Activated T-helper 2 cell treated with anti-CD3 and anti-CD28 coated beads, Interferon-gamma antibody, Interleukin-2, Interleukin-4, amounts not matched to agents 10 μg/mL and 5 μg/mL and 100 μg/mL, durations not matched to agents 14 hours and 24 hours and 36 hours (primary cell): ENCODE results near the gene MYCBP. TPM values are rescaled to one million over a fixed set of nuclear protein-coding genes. Genes with fewer than 3 reads are reported as not detected.
A peak's percentile ranks its signal among the peaks of the same experiment; 100 is the strongest.
"Not testable (repeated sequence)": the region's sequence is repeated elsewhere in the genome, so short reads cannot be mapped to it uniquely, and the experiment has no call there.

Experiments used
- DNase-seq: peaks from one replicate; pipeline ENCODE4 v3.0.0; 2021; ENCODE audit warnings: low spot score
- H3K27ac Mint-ChIP-seq: one replicate; pipeline ENCODE4 v1.8.0; 2021; ENCODE audit warnings: mixed read lengths
- H3K27me3 Mint-ChIP-seq: one replicate; pipeline ENCODE4 v1.8.0; 2021; ENCODE audit warnings: low read depth, mixed read lengths
- H3K36me3 Mint-ChIP-seq: one replicate; pipeline ENCODE4 v1.8.0; 2021; ENCODE audit warnings: low read depth, mixed read lengths
- H3K4me1 Mint-ChIP-seq: one replicate; pipeline ENCODE4 v1.8.0; 2021; ENCODE audit warnings: low read depth, mixed read lengths
- H3K4me3 Mint-ChIP-seq: one replicate; pipeline ENCODE4 v1.8.0; 2021; ENCODE audit warnings: low read depth, mild to moderate bottlenecking, moderate library complexity, mixed read lengths
- H3K9me3 Mint-ChIP-seq: one replicate; pipeline ENCODE4 v1.8.0; 2021; ENCODE audit warnings: mixed read lengths
- intact Hi-C: fragments of 100-400 bp; cut with micrococcal nuclease; formaldehyde crosslinking; loops from one replicate; pipeline ENCODE4 v1.15.1; 2023
- total RNA-seq: library from RNA; stranded (reverse); gene quantifications from 2 replicates; pipeline ENCODE4 v1.2.3, GENCODE V29; 2022

Gene MYCBP
- total RNA-seq, 1 donor from 2014 or later = 34.9 TPM

DNA sequence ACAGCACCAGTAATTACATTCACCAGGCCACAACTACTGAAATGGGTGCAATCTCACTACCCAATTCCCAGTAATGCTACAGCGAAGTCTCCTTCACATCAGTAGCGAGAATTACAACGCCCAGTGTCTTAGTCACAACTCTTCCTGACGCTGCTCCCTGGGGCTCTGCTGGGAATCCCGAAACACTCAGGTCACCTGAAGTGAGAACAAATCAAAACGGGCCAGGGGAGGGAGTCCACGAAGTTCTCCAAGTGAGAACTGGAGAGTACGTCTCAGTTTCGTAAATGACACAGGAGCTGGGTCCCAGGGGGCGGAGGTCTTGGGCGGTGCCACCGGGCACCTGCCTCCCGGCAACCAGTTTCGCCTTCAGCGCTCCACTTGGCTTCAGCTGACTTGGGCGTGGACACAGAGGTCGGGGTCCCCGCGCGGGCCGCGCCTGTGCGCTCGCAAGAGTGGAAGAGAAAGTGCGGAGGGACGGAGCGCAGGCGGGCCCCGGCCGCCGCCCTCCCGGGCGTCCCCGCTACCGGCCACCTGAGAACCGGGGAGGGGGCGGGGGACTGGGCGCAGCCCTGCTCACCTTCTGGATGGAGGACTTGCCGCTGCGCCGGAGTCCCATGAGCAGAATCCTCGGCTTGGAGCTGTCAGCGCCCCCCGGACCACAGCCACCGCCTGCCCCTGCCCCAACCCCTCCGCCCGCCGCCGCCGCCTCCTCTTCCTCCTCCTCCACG is 14.2 kb downstream of the MYCBP start:
- Mint-ChIP-seq H3K4me1 (peaks cover 23% of the 10 kb centered on the region), H3K4me3 (peak overlapping the region; percentile 92), H3K9me3 (no peaks in the 10 kb centered on the region), H3K36me3 (peaks cover 40% of the 10 kb centered on the region), H3K27ac (peak overlapping the region; percentile 82), H3K27me3 (no peaks in the 10 kb centered on the region)
- intact Hi-C loops = loop anchor here (1.0 to 10.0 kb wide), 3 partner anchors 14 to 1264 kb away; partner anchors contain the start of genes GNL2 and MYCBP
- DNase-seq = peak; percentile 53

GRCh38 chr1:38852780-38853179 is 20.4 kb downstream of the MYCBP start:
- Mint-ChIP-seq H3K27ac (peak overlapping the region; percentile 18), H3K4me1 (peaks cover 13% of the 10 kb centered on the region), H3K9me3 (no peaks in the 10 kb centered on the region), H3K36me3 (peaks cover 47% of the 10 kb centered on the region), H3K4me3 (no peak overlapping the region), H3K27me3 (no peaks in the 10 kb centered on the region)
- DNase-seq = no peak
- intact Hi-C loops = loop anchor here (10.0 kb wide), 1 partner anchor 1258 kb away; the partner anchor contains the start of gene GNL2

DNA sequence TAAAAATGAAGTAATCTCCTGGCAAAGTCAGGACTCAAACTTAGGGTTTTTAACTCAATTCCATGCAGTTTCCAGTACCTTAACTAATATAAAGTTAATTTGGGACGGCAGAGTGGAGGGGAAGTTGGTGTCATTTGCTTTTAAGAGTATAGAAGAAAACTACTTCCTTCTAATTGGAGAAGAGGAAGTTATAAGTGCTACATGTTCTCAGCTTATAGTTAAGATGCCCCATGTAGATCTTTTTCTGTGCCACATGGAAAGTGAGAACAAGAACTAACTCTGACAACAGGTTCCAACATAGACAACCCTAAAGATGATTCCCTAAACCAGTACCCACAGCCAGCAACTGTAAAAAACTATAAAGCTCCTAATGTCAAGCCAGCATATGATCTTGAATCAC is 25.1 kb downstream of the MYCBP start:
- intact Hi-C loops = no loop called here
- H3K4me3 Mint-ChIP-seq = no peak overlapping the region
- H3K9me3 Mint-ChIP-seq = no peaks in the 10 kb centered on the region
- H3K4me1 Mint-ChIP-seq = peaks cover 9% of the 10 kb centered on the region
- no peaks in the 10 kb centered on the region for H3K27me3 Mint-ChIP-seq
- DNase-seq = no peak
- H3K36me3 Mint-ChIP-seq = peaks cover 59% of the 10 kb centered on the region
- H3K27ac Mint-ChIP-seq = no peak overlapping the region

DNA sequence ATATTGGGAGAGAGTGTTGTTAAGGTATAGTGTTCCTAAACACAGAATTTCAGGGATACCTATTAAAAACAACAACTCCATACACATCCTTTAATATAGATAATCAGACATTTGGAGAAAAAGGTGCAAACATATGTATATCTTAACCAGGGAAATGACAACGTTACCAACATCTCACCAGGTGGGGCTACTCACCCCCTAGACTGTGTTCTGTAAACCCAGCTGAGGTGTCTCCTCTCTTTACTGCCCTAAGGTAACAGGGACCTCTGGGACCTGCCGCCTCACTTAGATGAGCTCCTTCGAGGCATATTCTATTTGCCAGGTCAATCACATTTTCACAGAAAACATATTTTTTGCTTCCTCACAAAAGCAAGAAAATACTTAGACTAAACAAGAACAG is 26.9 kb downstream of the MYCBP start:
- DNase-seq = no peak
- H3K9me3 Mint-ChIP-seq = no peaks in the 10 kb centered on the region
- intact Hi-C loops = no loop called here
- H3K27me3 Mint-ChIP-seq = no peaks in the 10 kb centered on the region
- no peak overlapping the region for H3K4me3 Mint-ChIP-seq
- H3K27ac Mint-ChIP-seq = no peak overlapping the region
- H3K36me3 Mint-ChIP-seq = peaks cover 50% of the 10 kb centered on the region
- H3K4me1 Mint-ChIP-seq = no peaks in the 10 kb centered on the region

- H3K27ac Mint-ChIP-seq, H3K4me1 Mint-ChIP-seq, H3K9me3 Mint-ChIP-seq, H3K27me3 Mint-ChIP-seq, intact Hi-C loops, DNase-seq, H3K4me3 Mint-ChIP-seq: not testable (repeated sequence)
- H3K36me3 Mint-ChIP-seq = peaks cover 47% of the 10 kb centered on the region
Observed at GRCh38 chr1:38845088-38845487, 28.1 kb downstream of the MYCBP start.

DNA sequence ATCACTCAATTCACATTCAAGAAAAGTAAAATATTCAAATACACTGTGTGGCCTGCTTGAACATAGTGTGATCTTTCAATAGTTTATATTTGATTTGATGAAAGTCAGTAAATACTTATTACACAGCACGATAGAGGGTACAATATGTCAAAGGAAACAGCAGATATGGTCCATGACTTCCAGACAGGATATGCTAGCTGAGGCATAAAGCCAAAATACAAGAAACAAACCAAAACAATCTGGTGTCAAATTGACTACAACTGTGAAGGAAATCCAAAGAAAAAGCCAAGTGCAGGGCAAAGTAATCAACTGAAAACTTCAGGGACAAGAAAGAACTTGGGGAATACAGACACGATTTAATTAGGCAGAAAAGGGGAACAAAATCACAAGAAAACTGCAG is 32.9 kb downstream of the MYCBP start:
- Mint-ChIP-seq H3K36me3 (peaks cover 42% of the 10 kb centered on the region), H3K4me1 (no peaks in the 10 kb centered on the region), H3K27me3 (no peaks in the 10 kb centered on the region), H3K9me3 (no peaks in the 10 kb centered on the region), H3K27ac (no peak overlapping the region), H3K4me3 (no peak overlapping the region)
- intact Hi-C loops = no loop called here
- DNase-seq = no peak

DNA sequence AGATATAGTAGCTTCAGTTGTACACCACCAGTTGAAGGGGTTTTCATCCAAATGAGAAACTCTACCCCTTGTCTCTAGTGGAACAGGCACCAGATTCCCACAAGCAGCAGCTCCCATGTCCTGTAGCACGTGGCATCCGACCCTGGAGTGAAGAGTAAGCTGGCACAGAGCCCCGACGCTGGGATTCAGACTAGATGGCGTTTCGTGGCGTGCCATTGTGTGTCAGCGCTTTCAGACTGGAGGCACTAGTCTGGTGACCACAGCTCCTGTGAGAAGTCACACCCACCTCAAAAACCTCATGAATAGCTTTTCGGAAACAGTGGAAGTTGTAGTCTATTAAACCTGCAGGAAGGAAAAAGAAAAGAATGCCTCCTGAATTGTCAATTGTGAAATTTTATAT is 33.8 kb downstream of the MYCBP start:
- Mint-ChIP-seq H3K4me3 (no peak overlapping the region), H3K27ac (no peak overlapping the region), H3K9me3 (no peaks in the 10 kb centered on the region), H3K36me3 (peaks cover 33% of the 10 kb centered on the region), H3K27me3 (peaks cover 5% of the 10 kb centered on the region), H3K4me1 (peaks cover 1% of the 10 kb centered on the region)
- no peak for DNase-seq
- intact Hi-C loops = loop anchor here (5.0 kb wide), 1 partner anchor 812 kb away; no protein-coding TSS in a partner anchor

GRCh38 chr1:38836316-38836715 is 36.8 kb downstream of the MYCBP start:
- H3K27ac Mint-ChIP-seq, H3K9me3 Mint-ChIP-seq, H3K4me1 Mint-ChIP-seq, DNase-seq, H3K4me3 Mint-ChIP-seq: not testable (repeated sequence)
- H3K36me3 Mint-ChIP-seq = peaks cover 20% of the 10 kb centered on the region
- intact Hi-C loops = loop anchor here (5.0 kb wide), 1 partner anchor 809 kb away; no protein-coding TSS in a partner anchor
- H3K27me3 Mint-ChIP-seq = peaks cover 18% of the 10 kb centered on the region

- no peak overlapping the region for H3K4me3 Mint-ChIP-seq
- DNase-seq = peak; percentile 41
- H3K27ac Mint-ChIP-seq = no peak overlapping the region
- intact Hi-C loops = loop anchor here (5.0 kb wide), 1 partner anchor 808 kb away; no protein-coding TSS in a partner anchor
- no peaks in the 10 kb centered on the region for H3K9me3 Mint-ChIP-seq
- H3K27me3 Mint-ChIP-seq = peaks cover 25% of the 10 kb centered on the region
- H3K4me1 Mint-ChIP-seq = peaks cover 1% of the 10 kb centered on the region
- peaks cover 16% of the 10 kb centered on the region for H3K36me3 Mint-ChIP-seq
Observed at GRCh38 chr1:38834937-38835827, 38.0 kb downstream of the MYCBP start.

DNA sequence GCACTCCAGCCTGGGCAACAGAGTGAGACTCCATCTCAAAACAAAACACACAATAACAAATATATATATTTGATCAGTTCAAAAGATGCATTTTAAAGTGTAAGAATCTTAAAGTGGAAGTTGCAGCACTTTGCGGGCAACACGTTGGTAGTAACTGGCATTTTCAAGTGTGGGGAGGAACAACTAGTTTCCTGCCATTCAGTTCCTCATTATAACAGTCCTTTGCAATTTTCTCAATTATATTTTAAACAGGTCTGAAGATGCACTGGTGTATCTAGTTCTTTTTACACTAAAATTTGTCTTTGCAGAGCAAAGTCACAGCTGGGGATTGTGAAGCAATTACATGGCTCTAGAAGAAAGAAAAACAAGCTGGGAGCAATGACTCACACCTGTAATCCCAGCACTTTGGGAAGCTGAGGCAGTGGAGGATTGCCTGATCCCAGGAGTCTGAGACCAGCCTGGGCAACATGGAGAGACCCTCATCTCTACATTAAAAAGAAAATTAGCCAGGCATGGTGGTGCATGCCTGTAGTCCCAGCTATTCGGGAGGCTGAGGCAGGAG is 38.8 kb downstream of the MYCBP start:
- Mint-ChIP-seq H3K27ac (no peak overlapping the region), H3K4me1 (peaks cover 1% of the 10 kb centered on the region), H3K27me3 (peaks cover 28% of the 10 kb centered on the region), H3K36me3 (peaks cover 12% of the 10 kb centered on the region), H3K4me3 (no peak overlapping the region), H3K9me3 (no peaks in the 10 kb centered on the region)
- DNase-seq = no peak
- intact Hi-C loops = no loop called here

DNA sequence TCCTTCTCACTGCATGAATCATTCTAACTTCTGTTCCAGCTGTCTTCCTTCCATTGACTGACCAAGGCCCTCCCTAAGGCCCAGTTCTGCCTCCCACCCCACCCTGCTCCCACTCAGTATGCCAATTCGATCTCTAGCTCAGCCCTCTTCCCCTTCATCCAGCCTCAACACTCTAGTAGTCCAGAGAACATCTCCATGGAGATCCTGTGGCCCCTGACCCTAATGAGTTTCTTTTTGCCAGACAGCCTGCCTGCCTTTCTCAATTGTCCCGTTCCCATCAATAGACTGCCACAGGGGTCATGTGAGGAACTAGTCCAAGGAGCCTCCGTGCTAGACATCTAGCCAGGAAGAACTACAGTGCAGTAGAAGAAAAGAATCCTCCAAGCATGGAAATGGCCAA is 40.0 kb downstream of the MYCBP start:
- H3K9me3 Mint-ChIP-seq = no peaks in the 10 kb centered on the region

DNA sequence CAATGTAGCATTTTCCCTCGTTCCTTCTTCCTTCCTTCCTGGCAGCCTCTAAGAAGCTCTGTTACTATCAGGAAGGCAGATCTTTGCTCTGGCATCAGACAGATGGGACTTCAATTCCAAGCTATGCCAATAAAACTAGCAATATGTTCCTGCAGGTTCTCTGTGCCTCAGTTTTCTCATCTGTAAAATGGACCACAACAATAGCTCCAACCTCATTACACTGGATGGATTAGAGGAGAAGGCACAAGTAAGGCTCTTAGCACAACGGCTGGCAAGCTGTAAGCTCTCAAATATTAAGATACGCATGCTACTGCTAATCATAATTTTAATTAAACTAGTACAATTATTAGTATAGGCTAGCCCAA is 40.8 kb downstream of the MYCBP start:
- peaks cover 31% of the 10 kb centered on the region for H3K27me3 Mint-ChIP-seq
- no peaks in the 10 kb centered on the region for H3K36me3 Mint-ChIP-seq
- intact Hi-C loops = no loop called here
- peaks cover 1% of the 10 kb centered on the region for H3K4me1 Mint-ChIP-seq
- H3K9me3 Mint-ChIP-seq = no peaks in the 10 kb centered on the region
- no peak overlapping the region for H3K4me3 Mint-ChIP-seq
- DNase-seq = no peak
- H3K27ac Mint-ChIP-seq = no peak overlapping the region

More for the DNA sequence above, 40.0 kb downstream of the MYCBP start:
- H3K4me1 Mint-ChIP-seq = peaks cover 1% of the 10 kb centered on the region
- peaks cover 3% of the 10 kb centered on the region for H3K36me3 Mint-ChIP-seq
- DNase-seq = no peak
- H3K27me3 Mint-ChIP-seq = peaks cover 30% of the 10 kb centered on the region
- intact Hi-C loops = no loop called here
- H3K4me3 Mint-ChIP-seq = no peak overlapping the region
- H3K27ac Mint-ChIP-seq = no peak overlapping the region
